Measurements from ENCODE around the gene RAB20.
A peak's percentile ranks its signal among the peaks of the same experiment; 100 is the strongest.
"Not testable (repeated sequence)": the region's sequence is repeated elsewhere in the genome, so short reads cannot be mapped to it uniquely, and the experiment has no call there.

RAB20 gene, protein sequence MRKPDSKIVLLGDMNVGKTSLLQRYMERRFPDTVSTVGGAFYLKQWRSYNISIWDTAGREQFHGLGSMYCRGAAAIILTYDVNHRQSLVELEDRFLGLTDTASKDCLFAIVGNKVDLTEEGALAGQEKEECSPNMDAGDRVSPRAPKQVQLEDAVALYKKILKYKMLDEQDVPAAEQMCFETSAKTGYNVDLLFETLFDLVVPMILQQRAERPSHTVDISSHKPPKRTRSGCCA

GRCh38 chr13:110561344-110562035, at the start of gene RAB20:
Gene RAB20 (minus strand): TSS chr13:110561722. CDS start chr13:110561519, 203 bp downstream.
- DNase-seq: peak; percentile 24 to 46

DNA sequence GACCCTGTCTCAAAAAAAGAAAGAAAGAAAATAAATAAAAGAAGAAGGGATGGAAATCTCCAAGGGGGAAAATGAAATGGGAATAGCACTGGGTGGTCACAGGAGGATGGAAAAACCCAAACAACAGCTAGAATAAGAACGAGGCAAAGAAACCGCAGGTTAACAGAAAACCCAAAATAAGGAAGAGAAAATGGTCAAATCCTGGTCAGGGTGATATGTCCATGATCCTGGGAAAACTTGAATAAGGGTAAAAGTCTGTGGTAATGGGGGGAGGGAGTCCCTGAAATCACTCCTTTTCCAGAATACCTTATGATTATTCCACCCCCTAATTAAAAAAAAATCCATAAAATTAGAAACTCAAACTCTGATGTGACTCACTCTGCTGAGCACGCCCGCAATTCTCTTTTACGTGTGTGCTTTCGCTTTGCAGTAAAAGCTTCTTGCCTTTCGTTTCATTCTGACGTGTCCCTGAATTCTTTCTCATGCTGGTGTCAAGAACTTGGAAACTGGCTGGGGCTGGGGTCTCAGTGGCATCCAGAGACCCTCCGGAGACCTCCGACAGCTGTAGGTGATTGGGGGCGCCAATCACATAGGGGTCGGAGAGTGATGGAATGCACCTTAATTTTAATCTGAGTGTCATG, 49.6 kb upstream of the RAB20 start:
- no peak for DNase-seq

DNA sequence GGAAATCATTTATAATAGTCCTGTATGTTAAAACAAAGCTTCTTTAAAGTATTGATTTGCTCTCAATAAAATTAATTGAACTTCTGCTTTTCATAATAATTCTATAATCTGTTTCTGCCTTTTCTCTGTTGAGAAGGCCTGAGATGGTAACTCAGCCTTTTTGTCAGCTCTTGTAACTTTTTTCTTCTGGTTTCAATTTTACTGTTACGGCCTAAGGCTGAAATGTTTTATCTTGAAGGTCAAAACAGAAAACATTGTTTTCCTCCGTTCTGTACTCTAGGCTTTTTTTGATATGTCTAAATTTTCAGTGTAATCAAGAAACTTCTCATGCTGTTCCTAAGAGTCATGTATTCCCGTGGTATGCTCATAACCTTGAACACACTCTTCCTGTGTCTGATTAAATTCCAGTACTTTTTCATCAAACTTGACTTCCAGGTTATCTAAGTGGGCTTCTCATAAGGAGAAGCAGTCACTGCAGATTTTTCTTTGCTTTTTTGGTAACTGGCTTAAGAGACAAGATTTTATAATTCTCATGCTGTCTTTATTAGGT, 46.2 kb upstream of the RAB20 start:
- no peak for DNase-seq

GRCh38 chr13:110606281-110606680, 44.8 kb upstream of the RAB20 start:
- not testable (repeated sequence) for DNase-seq

DNA sequence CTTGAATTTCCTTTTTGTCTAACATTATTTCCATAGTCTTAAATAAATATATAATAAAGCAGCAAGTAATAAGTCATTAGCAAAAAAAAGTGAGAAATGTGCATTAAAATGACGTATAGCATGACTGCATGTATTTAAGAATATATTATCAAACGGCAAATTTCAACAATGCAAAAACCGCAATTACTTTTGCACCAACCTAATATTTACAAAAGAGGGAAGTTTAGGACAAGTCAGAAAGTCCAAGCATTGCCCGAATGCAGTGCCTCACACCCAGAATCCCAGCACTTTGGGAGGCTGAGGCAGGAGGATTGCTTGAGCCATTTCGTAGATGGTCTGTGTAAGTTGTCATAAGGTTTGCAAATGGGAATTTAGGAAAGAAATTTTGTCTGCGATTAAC, 43.6 kb upstream of the RAB20 start:
- DNase-seq: no peak

- no peak for DNase-seq
These were observed 39.5 kb upstream of the RAB20 start for GRCh38 chr13:110600980-110601379.

GRCh38 chr13:110600261-110600819, 38.8 kb upstream of the RAB20 start:
- no peak for DNase-seq

DNA sequence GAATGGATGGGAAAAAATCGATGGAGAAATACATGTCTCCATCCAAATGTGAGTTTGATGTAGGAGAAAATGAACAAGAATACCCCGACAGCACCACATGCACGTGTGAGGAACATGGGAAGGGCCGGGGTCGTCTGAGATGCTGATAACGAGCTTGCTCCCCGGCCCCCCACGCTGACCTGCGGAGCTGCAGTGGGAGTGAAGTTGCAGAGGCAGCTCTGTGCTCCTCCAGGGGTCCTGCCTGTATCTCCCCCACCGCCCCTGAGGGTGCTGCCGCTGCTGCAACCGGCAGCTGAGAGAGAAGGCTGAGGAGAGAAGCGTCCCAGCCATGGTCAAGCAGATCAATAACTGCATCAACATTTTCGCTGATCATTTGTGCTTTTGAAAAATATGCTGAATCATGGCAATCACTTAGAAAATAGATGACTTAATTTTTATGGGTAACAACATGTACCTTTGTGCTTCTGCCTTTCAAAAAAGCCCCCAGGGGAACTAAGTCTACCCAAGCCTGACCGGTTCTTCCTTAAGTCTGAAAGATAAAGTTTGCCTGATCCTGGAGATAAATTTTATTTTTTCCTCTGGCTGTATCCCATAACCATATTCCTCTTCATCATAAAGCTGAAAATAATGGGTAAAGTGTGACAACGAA, 35.6 kb upstream of the RAB20 start:
- no peak for DNase-seq

DNA sequence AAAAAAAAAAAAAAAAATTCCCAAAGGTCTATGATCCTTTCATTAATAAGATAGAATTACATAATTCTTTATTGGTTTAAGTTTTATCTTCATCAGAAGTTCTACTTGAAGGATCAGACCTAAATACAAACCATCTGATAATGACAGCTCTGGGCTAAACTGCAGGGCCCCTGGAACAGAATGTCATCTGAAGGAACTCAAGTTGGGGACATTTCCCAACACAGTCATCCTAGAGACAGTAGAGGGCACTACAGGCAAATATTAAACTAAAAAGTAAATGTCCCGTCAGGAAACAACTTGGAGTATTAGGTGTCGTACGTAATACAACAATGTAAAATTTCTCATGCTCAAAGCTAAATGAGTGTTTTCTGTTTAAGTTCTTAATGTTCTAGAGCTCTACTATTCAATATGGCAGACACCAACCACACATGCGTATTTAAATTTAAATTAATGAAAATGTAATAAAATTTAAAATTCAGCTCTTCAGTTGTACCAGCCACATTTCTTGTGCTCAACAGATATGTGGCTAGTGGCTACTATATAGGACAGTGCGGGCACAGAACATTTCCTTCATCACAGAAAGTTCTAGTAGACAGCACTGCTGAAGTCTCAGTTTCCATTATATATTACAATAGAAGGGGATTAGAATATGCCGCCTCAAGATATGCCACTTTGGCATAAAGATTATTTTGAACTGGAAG, 32.1 kb upstream of the RAB20 start:
- peak; percentile 10 to 64 for DNase-seq

- DNase-seq: no peak
These were observed 31.1 kb upstream of the RAB20 start for GRCh38 chr13:110592665-110593064.

DNA sequence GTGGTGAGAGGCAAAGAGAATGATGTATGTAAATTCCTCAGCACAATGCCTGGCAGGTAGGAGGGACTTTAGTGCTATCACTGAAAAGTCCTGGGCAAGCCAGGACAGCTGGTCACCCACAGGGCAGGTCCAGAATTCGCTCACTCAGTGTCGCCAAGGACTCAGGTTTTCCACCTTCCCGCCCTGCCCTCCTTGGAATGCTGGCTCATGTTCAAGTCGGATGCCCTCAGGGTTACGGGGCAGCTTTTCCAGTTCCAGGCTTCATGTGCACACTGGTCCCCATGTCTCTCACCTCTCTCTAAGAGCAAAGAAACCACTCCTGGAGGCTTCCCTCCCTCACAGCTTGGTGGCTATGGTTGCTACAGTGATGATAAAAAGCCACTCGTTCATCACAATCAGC, 29.1 kb upstream of the RAB20 start:
- no peak for DNase-seq

DNA sequence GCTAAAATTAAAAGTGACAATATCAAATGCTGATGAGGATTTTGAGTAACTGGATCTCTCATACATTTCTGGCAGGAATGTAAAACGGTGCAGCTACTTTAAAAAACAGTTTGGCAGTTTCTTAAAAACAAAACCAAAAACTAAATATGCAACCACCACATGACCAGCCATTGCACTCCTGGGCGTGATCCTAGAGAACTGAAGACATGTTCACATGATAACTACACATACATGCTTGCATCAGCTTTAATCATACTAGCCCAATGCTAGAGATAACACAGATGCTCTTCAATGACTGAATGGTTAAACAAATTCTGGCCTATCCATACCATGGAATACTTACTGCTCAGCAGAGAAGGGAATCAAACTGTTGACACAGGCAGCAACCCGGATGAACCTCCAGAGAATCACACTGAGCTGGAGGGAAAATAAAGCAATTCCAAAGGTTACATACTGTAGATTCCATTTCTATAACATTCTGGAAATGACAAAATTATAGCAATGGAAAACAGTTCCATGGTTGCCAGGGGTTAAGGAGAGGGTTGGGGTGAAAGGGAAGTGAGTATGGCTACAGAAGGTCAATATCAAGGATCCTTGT, 28.4 kb upstream of the RAB20 start:
- DNase-seq: no peak

GRCh38 chr13:110583178-110583865, 21.8 kb upstream of the RAB20 start:
- no peak for DNase-seq

DNA sequence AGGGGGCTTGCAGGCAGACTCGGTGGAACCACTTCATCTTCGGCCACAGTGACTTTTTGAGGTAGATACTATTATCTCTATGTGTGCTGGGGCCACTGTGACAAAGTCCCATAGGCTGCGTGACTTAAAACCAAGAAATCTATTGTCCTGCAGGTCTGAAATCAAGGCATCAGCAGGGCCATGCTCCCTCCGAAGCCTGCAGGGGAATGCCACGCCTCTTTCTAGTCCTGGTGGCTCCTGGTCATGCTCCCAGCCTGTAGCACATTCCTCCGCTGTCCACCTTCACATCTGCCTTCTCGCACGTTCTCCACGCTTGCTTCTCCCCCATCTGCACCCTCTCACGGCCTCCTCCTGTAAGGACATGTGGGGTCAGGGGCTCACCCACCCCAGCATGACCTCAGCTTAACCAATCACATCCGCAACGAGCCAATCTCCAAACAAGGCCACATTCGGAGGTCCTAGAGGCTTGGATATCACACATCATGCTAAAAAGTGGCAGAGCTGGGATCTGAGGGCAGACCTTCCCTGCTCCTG, 21.0 kb upstream of the RAB20 start:
- no peak for DNase-seq

DNA sequence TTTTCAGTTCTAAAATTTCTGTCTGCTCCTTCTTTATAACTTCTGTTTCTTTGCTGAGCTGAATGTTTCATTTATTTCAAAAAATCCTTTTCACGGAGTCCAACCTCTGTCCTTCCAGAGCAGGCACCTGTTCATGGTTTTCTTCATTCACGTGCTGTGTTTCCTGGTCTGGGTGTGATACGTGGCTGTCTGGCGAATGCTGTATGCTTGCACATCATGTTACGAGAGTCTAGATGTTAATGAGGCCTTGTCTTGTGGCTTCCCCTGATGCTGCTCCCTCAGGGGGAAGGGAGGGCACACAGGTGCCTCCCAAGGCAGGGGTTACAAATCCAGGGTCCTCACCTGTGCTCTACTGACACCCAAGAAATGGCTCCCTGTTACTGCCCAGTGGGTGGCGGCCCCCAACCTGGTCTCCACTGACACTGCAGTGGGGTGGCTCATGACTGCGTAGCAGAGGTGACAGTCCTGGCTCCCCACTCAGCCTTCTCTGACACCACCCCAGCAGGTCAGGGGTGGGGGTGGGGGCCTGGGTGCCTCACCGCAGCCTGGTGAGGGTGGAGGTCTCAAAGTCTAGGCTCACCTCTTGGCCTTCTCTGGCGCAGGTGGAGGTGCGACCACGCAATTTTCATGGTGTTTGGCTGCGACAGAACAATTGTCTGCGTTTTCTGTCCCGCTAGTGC, 20.1 kb upstream of the RAB20 start:
- DNase-seq: no peak

GRCh38 chr13:110580800-110581199, 19.3 kb upstream of the RAB20 start:
- no peak for DNase-seq

GRCh38 chr13:110578363-110578762, 16.8 kb upstream of the RAB20 start:
- no peak for DNase-seq

GRCh38 chr13:110576736-110577476, 15.4 kb upstream of the RAB20 start:
- no peak for DNase-seq

- DNase-seq: no peak
These were observed 14.5 kb upstream of the RAB20 start for GRCh38 chr13:110576070-110576394.

All from NCI-H524 (cell line).